CD4-positive, alpha-beta T cell treated with Interleukin-2 at 100 ng/mL for 4 hours (primary cell): ENCODE measurements around the gene GPR161.
A peak's percentile ranks its signal among the peaks of the same experiment; 100 is the strongest.

Source experiments
- DNase-seq: peaks from one replicate; pipeline ENCODE4 v3.0.0-alpha.2; 2020; ENCODE audit warnings: low spot score

GPR161 gene

DNA sequence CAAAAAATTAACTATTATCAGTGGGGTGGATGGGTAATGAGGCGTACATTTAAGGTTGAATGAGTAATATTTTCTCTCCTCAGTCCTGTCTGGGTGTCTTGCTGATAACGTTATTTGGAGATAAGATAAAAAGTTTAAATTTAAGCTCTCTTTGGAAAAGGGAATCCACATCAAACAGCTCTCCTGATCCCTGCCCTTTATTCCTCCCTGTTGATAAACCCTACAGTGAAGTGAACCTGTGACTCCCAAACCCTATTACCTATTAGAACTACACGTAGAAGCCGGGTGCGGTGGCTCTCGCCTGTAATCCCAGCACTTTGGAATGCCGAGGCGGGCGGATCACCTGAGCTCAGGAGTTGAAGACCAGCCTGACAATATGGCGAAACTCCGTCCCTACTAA is 9.9 kb upstream of the GPR161 start:
- no peak for DNase-seq

DNA sequence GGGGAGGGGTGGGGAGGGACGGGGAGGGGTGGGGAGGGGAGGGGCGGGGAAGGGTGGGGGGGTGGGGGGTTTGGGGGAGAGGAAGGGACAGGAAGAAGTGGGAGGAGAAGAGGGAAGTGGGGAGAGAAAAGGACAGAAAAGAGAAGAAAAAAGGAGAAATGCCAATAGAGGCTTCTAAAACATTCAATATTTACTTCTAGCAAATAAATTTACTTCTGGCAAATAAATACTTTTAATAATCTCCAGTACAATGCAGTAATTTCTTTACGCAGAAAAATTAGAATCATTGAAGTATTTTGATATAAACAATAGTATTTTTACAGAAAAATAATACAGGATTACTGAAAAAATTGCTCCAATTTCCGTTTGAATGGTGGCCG is 9.4 kb upstream of the GPR161 start:
- no peak for DNase-seq

DNA sequence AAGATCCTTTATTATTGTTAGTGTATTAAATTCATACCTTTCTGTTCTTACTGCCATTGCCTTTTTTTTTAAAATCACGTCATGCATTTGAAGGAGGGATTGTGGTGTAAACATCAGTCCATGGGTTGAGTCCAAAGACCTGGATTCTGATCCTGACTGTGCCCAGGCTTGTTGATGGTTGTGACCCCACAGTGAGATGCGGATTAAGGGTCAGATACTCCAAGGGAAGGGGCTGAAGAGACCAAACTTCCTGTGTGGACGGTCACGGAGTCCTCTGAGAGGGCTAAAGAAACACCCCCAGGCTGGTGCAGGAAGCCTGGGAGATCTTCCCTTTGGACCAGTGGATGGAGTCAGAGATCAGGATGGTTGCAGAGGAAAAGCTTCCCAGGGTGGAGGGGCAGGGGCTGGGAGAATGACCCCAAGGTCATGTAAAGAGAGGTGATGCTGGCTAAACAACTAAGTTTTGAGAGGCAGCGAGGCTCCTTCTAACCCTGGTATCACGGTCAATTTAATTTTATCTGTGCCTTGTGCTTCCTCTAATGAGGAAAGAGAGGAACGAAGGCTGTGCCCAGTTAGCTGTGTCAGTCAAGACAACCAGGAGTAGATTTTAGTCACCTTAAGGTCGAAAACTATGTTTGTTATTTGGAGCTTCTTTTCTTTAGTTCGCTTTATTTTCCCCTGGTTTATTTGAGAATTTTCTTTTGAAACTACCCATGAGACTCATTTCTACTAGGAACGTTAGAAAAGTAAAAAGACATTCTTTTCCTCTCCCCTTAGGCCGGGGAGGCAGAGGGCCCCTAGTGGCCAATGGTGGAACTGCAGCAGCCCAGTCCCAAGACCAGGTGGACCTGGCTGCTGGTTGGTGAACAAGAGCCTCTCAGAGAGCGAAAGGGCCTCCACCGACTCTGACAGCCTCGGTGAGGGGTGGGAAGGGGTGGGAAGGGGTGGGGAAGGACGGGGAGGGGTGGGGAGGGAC is 8.7 kb upstream of the GPR161 start:
- peak; percentile 86 for DNase-seq

DNA sequence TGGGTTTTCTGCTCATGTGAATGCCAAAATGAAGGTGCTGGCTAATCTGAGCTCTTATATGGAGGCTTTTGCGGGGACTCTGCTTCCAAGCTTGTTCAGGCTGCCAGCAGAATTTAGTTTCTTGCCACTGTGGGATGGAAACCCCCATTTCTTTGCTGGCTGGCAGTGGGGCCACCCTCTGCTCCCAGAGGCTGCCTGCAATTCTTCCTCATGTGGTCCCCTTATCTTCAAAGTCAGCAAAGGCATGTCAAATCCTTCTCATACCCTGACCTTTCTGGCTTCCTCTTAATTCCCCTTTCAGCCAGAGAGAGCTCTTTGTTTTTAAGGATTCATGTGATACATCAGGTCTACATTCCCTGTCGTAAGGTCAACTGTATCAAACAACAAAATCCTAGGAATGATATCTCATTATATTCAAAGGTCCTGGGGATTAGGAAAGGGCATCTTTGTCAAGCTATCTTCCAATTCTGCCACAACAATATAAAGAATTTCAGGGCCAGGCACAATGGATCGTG is 5.2 kb upstream of the GPR161 start:
- DNase-seq, result no peak

DNA sequence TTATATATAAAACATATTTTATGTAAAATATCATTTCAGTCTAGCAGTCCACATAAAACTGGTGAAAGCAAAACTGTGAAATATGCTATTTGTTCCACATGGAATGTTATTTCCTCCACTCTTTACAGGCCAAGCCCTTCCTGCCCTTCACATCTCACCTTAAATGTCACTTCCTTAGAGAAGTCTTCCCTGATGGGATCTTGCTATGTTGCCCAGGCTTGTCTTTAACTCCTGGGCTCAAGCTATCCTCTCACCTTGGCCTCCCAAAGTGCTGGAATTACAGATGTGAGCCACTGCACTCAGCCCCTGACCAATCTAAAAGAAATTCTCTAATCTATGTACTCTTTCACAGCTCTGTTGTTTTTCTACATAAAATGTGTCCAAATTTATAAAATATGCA is 2.3 kb upstream of the GPR161 start:
- no peak for DNase-seq

DNA sequence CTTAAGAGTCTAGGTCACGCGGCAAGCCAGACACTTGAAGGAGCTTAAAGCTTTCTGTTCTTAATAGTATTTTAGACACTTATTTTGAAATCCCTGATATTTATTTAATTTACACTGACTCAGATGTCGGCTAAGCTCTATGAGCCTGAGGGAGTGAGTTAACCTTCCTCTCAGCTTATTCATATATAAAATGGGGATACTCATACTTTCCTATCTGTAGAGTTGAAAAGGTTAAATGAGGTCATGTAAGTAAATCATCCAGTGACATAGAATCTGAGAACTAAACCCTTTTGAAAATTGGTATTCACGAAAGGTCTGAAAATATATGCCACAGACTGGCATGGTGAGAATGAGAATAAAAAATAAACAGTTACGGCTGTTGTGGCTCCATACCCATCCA is 1.4 kb upstream of the GPR161 start:
- DNase-seq, result no peak

DNA sequence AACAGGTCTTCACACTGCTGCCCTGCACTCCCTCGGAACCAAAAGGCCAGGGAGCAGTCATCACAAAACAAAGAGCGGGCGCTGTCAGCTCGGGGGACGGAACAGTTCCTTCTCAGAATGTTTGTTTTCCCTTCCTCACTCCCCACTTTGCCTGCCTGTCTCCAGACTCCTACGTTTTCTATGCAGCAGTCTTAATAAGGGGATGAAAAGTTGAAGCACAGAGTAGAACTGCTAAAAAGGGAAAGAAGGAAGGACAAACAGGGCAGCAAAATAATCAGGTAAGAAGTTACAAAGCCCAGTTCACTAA is 738 bp upstream of the GPR161 start:
- no peak for DNase-seq

DNA sequence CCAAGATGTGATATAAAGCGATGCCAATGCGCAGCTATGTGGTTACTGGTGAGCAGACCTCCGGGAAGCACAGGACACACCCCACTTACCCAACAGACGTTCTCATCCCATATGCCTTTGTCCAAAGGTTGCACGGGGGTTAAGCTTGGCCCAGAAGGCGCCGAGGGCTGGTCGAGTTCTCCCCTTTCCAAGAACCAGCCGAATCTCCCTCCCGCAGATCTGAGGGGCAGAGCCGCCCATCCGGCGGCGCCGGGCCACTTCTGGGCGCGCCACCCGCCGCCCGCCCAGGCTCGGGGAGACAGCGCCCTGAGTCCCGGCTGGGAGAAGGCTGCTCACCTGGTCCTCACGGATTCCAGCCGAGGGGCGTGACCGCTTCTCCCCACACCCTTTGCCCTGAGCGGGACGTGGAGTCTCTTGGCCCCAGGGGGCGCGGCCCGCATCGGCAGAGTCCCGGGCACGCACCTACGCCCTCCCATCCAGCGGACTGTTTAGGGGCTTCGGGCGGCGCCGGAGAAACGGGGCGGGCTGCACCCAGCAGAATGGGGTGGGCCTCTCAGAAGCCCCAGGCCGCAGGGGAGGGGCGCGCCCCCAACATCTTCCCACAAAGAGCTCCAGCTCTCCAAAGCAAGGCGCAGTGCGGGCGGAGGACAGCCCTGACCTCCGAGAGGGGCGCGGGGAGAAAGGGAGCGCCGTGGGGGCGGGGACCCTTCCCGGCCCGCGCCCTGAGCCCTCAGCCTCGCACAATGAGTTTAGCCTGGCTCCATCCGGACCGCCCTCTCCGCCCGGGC is 615 bp downstream of the GPR161 start:
- DNase-seq, result no peak

DNA sequence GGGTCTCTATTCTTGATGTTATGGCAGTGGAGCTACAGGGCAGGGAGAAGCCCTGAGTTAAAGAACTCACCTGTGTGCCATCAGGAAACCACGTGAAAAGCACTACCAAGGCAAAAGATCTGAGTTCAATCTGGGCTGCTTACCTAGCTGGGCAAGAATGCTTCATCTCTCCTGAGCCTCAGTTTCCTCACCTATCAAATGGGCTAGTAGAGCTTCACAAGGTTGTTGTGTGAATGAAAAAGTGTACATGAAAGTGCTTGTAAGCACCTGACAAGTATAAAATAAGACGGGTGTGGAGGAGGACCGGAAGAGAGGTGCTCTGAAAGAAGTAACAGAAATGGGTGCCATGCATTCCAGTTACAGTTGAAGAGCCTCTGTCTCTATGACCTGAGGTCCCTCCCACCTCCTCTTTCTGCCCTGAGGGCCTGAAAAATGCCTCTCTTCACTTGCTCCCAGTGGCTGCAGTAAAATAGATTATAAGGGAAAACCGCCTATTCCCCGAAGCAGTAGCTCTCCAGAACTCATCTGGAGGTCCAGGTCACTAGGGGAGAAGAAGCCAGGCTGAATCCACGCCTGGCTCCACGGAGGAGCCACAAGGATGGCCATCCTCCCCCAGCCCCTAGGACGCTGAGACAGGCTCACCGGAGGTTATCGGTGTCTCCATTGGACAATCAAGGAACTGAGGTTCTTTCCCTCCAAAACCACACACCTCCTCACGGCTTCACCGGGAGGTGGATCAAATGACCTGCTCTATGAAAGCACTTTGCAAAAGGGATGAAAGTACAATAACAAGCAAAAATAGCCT is 1.4 kb downstream of the GPR161 start:
- no peak for DNase-seq

DNA sequence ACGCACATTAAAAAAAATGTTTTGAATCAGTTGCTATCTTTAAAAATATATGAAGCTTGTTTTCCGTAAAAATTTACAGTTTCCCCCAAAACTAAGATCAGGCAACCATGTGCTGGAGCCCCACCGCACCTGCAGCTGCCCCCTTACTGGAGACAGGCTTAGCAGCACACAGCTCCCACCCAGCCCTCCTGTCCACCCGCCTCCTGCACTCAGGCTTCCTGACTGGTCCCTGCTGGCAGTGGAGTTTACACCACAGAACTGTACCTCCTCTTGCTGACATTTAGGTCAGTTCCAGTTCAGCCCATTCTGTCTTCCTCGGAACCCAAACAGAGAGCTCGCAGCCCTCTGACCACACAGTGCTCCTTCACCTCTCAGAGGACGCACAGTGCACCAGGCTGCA is 2.1 kb downstream of the GPR161 start:
- no peak for DNase-seq

DNA sequence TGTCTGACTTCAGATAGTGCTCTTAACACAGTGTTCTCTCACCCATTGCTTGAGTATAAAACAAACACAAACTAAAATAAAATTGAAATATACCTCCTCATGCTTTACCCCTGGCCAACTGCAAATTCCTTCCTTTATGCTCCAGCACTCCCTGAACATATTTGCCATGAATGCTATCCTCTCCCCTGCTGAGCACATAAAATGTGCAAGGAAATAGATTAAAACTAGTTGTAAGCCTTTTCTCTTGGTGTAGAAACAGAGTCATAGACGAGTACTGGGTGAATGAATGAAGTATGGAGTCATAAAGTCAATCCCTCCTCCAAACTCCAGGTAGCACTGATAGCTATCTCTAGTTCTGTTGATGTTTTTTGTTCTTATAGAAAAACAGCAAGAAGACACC is 2.6 kb downstream of the GPR161 start:
- DNase-seq, result no peak

DNA sequence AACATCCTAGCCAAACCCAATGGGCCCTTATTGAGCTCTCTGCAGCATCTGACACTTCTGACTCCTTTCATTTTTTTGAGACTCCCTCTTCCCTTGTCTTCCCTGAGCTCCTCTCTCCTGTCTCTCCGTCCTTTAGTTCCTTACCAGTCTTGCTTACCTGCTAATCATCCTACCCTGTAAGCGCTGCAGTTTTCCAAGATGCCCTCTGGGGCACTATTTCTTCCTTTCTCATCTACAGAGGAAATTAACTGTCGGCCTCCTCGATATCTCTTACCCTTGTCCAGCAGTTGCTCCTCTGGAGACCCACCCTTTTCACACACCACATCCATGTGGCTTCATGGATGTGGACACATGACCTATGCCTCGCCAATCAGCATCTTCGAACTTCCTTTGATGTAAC is 6.8 kb downstream of the GPR161 start:
- DNase-seq, result no peak

DNA sequence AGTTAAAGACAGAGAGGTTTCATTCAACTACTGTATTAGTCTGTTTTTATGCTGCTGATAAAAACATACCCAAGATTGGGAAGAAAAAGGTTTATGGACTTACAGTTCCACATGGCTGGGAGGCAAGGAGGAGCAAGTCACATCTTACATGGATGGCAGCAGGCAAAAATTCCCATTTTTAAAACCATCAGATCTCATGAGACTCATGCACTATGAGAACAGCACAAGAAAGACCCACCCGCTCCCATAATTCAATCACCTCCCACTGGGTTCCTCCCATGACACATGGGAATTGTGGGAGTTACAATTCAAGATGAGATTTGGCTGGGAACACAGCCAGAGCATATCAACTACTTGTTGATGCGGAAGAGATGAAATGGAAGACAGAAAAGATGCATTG is 9.2 kb downstream of the GPR161 start:
- no peak for DNase-seq

DNA sequence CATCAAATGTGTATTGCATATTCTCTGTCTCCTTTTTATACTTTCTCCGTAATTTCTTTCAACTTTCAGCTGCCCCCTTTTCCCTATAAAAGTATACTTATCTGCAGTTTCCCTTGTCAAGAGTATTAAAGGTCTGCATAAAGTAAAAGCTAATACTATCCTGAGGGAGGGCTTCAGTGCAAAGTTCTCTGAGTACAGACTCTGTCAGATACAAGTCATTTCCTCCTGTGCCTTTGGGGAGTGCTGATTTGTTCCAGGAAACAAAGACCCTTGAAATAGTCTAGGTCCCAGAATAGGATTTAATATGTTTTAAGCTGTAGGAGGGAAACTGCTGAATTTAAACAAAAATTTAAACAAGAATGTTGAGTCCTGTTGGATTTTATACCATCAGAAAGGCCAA is 11.7 kb downstream of the GPR161 start:
- DNase-seq, result no peak

DNA sequence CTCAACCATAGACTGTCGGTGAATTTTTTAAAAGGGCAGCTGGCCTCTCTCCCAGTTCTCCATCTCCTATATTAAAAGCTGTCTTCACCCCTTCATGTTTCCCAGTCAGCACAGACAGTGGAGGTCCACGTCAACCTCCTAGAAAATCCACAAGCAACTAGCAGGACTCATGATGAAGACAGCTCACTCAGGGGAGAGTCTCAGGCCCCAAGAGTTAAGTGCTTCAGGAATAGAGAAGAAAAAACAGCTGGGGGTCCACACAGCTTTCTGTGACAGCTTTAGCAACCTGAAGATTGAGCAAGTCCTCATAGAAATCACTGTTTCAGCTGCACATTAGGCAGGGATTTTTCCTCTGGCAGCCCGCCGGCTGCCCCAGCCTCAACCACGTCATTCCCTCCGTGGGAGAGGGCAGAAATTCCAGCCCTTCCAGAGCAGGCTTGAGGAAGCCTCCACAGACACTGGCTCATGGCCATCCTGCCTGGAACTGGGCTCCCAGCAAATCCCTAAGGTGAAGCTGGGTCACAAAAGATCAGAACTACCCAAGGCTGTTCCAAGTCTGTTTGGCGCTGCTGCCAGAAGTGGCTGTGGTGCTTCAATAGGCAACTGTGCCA is 15.2 kb downstream of the GPR161 start:
- no peak for DNase-seq

DNA sequence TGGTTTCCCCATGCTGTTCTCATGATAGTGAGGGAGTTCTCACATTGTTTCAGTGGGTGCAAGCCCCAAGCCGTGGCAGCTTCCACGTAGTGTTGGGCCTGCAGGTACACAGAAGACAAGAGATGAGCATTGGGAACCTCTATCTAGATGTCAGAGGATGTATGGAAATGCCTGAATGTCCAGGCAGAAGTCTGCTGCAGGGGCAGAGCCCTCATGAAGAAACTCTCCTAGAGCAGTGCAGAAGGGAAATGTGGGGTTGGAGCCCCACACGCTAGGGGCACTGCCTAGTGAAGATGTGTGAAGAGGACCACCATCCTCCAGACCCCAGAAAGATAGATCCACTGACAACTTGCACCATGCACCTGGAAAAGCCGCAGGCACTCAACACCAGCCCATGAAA is 17.0 kb downstream of the GPR161 start:
- no peak for DNase-seq

DNA sequence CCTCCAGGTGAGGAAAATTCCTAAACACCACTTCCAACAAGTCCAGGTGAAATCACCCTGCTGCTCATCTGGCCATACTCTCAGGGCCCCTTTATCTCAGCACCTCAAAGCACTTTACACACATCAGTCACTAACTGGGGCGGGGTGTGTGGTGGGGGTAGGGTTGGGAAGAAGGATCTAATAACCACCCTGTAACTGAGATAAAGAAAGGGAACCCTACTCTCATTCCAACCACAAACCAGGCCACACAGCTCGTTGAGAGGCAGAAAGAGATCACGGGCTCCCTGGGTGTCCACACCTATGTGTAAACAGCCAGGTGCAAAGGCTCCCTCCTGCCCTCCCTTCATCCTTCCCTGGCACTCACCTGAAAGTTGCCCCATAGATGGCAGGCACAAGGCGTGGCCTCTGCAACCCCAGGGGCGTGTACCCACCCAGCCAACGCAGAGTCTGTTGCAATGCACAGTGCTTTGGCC is 20.4 kb downstream of the GPR161 start:
- no peak for DNase-seq

DNA sequence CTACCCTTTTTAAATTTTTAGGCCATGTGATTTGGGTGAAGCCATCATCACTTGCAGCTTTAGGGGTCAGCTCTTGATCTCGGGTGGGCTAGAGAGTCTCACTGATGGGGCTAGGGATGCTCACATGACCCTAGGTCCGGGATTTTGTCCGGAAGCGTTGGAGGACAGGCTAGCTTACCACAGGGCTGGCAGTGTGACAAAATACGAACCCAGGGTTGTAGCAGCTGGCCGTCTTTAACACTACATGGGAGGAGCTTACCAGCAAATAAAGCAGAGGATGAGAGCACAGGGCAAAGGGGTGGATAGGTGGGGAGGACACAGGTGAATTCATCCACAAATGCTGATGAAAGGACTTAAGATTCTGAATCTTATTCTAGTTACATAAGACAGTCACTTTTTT is 21.9 kb downstream of the GPR161 start:
- DNase-seq, result no peak

DNA sequence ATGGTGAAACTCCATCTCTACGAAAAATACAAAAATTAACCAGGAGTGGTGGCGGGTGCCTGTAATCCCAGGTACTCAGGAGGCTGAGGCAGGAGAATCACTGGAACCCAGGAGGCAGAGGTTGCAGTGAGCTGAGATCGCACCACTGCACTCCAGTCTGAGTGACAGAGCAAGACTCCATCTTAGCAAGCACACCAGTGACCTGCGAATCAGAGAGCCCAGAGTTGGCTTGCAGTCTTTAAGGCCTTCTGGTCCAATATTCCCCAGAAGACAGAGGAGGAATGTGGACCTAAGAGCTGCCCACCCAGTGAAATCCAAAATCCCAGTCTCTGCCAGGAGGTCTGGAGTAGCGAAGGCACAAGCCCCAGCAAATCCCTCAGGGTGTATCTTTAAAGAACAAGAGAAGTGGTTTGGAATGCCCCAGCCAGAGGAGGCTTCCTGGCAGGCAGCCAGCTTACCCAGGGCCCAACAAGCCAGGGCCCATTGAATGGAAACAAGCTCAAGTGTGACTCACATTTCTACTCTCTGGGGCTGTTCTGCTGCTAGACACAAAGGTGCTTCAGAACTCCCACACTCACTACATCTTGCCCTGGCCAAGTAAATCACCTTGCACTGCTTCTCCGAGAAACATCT is 23.9 kb downstream of the GPR161 start:
- no peak for DNase-seq

DNA sequence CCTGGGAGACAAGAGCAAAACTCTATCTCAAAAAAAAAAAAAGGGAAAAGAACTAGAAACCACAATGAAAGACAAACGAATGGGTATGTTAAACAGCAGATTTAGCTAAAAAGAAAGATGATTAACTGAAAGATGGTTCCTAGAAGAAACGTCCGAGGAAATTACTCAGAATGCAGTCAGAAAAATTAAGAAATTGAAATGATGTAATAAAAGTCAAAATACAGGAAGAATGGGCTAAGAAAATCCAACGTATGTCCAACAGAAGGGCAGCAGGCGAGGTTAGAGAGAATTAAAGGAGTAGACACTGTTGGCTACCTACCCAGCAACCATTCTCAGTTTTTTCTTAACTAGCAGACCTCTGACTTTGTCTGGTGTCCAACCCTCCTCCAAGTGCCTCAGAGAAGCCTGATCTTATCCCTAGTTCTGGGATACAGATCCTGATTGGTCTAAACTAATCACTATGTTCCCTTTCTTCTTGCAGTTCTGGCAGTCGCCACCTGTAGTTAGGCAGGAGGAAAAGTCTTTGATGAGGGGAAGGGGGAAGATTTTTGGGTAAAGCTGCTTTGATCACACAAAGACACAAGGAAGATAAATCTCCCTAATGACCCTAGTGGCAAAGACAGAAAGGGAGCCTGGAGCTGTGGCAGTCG is 25.7 kb downstream of the GPR161 start:
- no peak for DNase-seq

DNA sequence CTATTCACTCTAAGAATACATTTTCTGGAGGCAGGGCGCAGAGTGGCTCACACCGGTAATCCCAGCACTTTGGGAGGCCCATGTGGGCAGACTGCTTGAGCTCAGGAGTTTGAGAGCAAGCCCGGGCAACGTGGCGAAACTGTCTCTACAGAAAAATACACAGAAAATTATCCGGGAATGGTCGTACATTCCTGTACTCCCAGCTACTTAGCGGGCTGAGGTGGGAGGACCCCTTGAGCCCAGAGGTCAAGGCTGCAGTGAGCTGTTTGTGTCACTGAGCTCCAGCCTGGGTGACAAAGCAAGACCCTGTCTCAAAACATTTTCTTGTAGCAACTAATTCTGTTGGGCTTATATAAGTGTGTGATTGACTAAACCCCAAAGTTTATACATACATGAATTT is 30.5 kb downstream of the GPR161 start:
- no peak for DNase-seq
